H1 (cell line): ENCODE measurements around the gene CNFN. TPM values are rescaled to one million over a fixed set of nuclear protein-coding genes. Genes with fewer than 3 reads are reported as not detected.

Experiments
- CTCF ChIA-PET: fragments of 300-600 bp; sonication (Branson Sonifier 250); formaldehyde crosslinking; loops from one replicate; lab custom pipeline; 2021; ENCODE audit not compliant: partially characterized antibody; lab: Charles Lee
- POLR2A ChIA-PET: fragments of 300-600 bp; sonication (Branson Sonifier 250); formaldehyde crosslinking; loops from one replicate; lab custom pipeline; 2021; ENCODE audit warnings: inconsistent platforms; ENCODE audit not compliant: partially characterized antibody; lab: Charles Lee
- DNase-seq, 2 experiments: peaks; one replicate each; pipeline versions ENCODE4 v3.0.0 to v3.0.0-alpha.2; 2010 to 2022; ENCODE audit warnings: low spot score in 2 of 2, low read depth in 1 of 2, mixed read lengths in 1 of 2
- FAIRE-seq: peaks from 2 replicates; lab custom pipeline; 2011; peaks lifted over from hg19 to GRCh38; lab: Jason Lieb, UNC
- H2AFZ ChIP-seq: 2 replicates; pipeline ENCODE4 v1.8.1; 2012; ENCODE audit warnings: low read length, inconsistent platforms
- H2AK5ac ChIP-seq: 2 replicates; pipeline ENCODE4 v1.6.1; 2013; ENCODE audit warnings: low read depth, low read length
- H2BK120ac ChIP-seq: replicated peaks from 2 replicates; pipeline ENCODE3; 2013; ENCODE audit warnings: low read depth, low read length, inconsistent platforms
- H2BK12ac ChIP-seq: 2 replicates; pipeline ENCODE4 v1.6.1; 2013; ENCODE audit warnings: low read depth, low read length
- H2BK15ac ChIP-seq: 2 replicates; pipeline ENCODE4 v1.6.1; 2013; ENCODE audit warnings: low read length
- H2BK20ac ChIP-seq: 2 replicates; pipeline ENCODE4 v1.6.1; 2013; ENCODE audit warnings: low read length
- H2BK5ac ChIP-seq: 2 replicates; pipeline ENCODE4 v1.6.1; 2013; ENCODE audit warnings: low read depth, low read length
- H3K14ac ChIP-seq: 2 replicates; pipeline ENCODE4 v1.6.1; 2013; ENCODE audit warnings: inconsistent platforms; ENCODE audit not compliant: insufficient read length
- H3K18ac ChIP-seq: 2 replicates; pipeline ENCODE4 v1.6.1; 2013; ENCODE audit warnings: low read length; ENCODE audit errors: extremely low read depth
- H3K23ac ChIP-seq: 2 replicates; pipeline ENCODE4 v1.6.1; 2013; ENCODE audit warnings: inconsistent platforms; ENCODE audit not compliant: insufficient read length
- H3K23me2 ChIP-seq: 2 replicates; pipeline ENCODE4 v1.6.1; 2013; ENCODE audit warnings: low read depth, low read length
- H3K27ac ChIP-seq: 2 replicates; pipeline ENCODE4 v1.6.1; 2011; ENCODE audit warnings: low read depth, low read length, inconsistent platforms
- H3K27me3 ChIP-seq, 4 experiments: replicated peaks in 1 of 4; 1 replicate in 1 of 4; 2 replicates in 3 of 4; pipeline versions ENCODE4 v1.6.1 to v1.8.1; 2011 to 2013; ENCODE audit warnings: low read length in 3 of 4, mild to moderate bottlenecking in 3 of 4, inconsistent platforms in 2 of 4, mixed read lengths in 2 of 4, moderate library complexity in 1 of 4; ENCODE audit not compliant: control insufficient read depth in 3 of 4, insufficient read depth in 3 of 4; ENCODE audit errors: extremely low read depth in 1 of 4
- H3K36me3 ChIP-seq, 4 experiments: 2 replicates each; pipeline versions ENCODE4 v1.6.1 to v1.8.1; 2011 to 2013; ENCODE audit warnings: mild to moderate bottlenecking in 4 of 4, low read length in 3 of 4, moderate library complexity in 2 of 4, control low read depth in 1 of 4, inconsistent platforms in 1 of 4; ENCODE audit not compliant: insufficient read depth in 4 of 4, control insufficient read depth in 2 of 4
- H3K4ac ChIP-seq: replicated peaks from 2 replicates; pipeline ENCODE3; 2013; ENCODE audit warnings: low read length, low read depth, mixed read lengths, inconsistent platforms; ENCODE audit not compliant: insufficient read length
- H3K4me1 ChIP-seq, 4 experiments: replicated peaks in 1 of 4; 1 replicate in 1 of 4; 2 replicates in 3 of 4; pipeline versions ENCODE4 v1.6.1 to v1.8.1; 2011 to 2013; ENCODE audit warnings: low read length in 3 of 4, inconsistent platforms in 2 of 4, mixed read lengths in 1 of 4; ENCODE audit not compliant: insufficient read depth in 4 of 4, control insufficient read depth in 3 of 4
- H3K4me2 ChIP-seq, 2 experiments: 2 replicates each; pipeline versions ENCODE4 v1.6.1 to v1.8.1; 2011 to 2013; ENCODE audit warnings: low read depth in 2 of 2, low read length in 2 of 2, control low read depth in 1 of 2, inconsistent platforms in 1 of 2, mild to moderate bottlenecking in 1 of 2; ENCODE audit not compliant: insufficient read depth in 1 of 2
- H3K4me3 ChIP-seq, 4 experiments: fragments of 200-600, 300-600 bp in 1 of 4; sonication (generic), shearing (Covaris generic), sonication (Bioruptor Twin) in 1 of 4; 2 replicates each; pipeline versions ENCODE4 v1.5.1 to v1.8.1; 2011 to 2016; ENCODE audit warnings: low read length in 4 of 4, low read depth in 3 of 4, control low read depth in 2 of 4, inconsistent platforms in 2 of 4, mild to moderate bottlenecking in 2 of 4, mixed read lengths in 1 of 4, moderate library complexity in 1 of 4; ENCODE audit not compliant: insufficient read depth in 2 of 4; ENCODE audit errors: extremely low read depth in 1 of 4
- H3K56ac ChIP-seq: replicated peaks from 2 replicates; pipeline ENCODE3; 2013; ENCODE audit warnings: low read depth, mild to moderate bottlenecking, mixed read lengths, low read length, inconsistent platforms; ENCODE audit not compliant: insufficient read length
- H3K79me1 ChIP-seq: 2 replicates; pipeline ENCODE4 v1.6.1; 2013; ENCODE audit warnings: low read depth, low read length, control low read depth
- H3K79me2 ChIP-seq, 2 experiments: 2 replicates each; pipeline versions ENCODE4 v1.6.1 to v1.8.1; 2012 to 2013; ENCODE audit warnings: low read length in 2 of 2, mild to moderate bottlenecking in 2 of 2, inconsistent platforms in 1 of 2; ENCODE audit not compliant: insufficient read depth in 2 of 2, control insufficient read depth in 1 of 2
- H3K9ac ChIP-seq, 4 experiments: replicated peaks in 1 of 4; 1 replicate in 1 of 4; 2 replicates in 3 of 4; pipeline versions ENCODE4 v1.6.1 to v1.8.1; 2011 to 2013; ENCODE audit warnings: low read depth in 3 of 4, low read length in 3 of 4, control low read depth in 2 of 4, mild to moderate bottlenecking in 2 of 4, moderate library complexity in 2 of 4, inconsistent platforms in 1 of 4; ENCODE audit errors: extremely low read depth in 1 of 4
- H3K9me3 ChIP-seq, 2 experiments: 2 replicates each; pipeline versions ENCODE4 v1.6.1 to v1.8.1; 2012 to 2013; ENCODE audit warnings: mild to moderate bottlenecking in 2 of 2, moderate library complexity in 2 of 2, control low read depth in 1 of 2, inconsistent platforms in 1 of 2, low read depth in 1 of 2, low read length in 1 of 2, mixed read lengths in 1 of 2; ENCODE audit not compliant: insufficient read depth in 2 of 2
- H4K20me1 ChIP-seq, 2 experiments: replicated peaks in 1 of 2; 2 replicates each; pipeline versions ENCODE3 to v1.8.1; 2011 to 2013; ENCODE audit warnings: inconsistent platforms in 2 of 2, low read length in 2 of 2, mild to moderate bottlenecking in 1 of 2; ENCODE audit not compliant: insufficient read depth in 2 of 2, control insufficient read depth in 1 of 2
- H4K5ac ChIP-seq: 2 replicates; pipeline ENCODE4 v1.6.1; 2013; ENCODE audit warnings: low read length, low read depth, mixed read lengths, inconsistent platforms; ENCODE audit not compliant: insufficient read length
- H4K8ac ChIP-seq: 2 replicates; pipeline ENCODE4 v1.8.0; 2013; ENCODE audit warnings: mild to moderate bottlenecking, moderate library complexity, low read length, inconsistent platforms; ENCODE audit not compliant: insufficient read depth; ENCODE audit errors: extremely low read depth
- H4K91ac ChIP-seq: replicated peaks from 2 replicates; pipeline ENCODE3; 2013; ENCODE audit warnings: low read length, mixed read lengths, inconsistent platforms; ENCODE audit not compliant: insufficient read length
- BCL11A ChIP-seq, 2 experiments: IDR thresholded peaks; one replicate each; pipeline ENCODE4 v1.6.1; 2011; ENCODE audit warnings: low read depth in 2 of 2, low read length in 2 of 2, mild to moderate bottlenecking in 2 of 2
- CEBPB ChIP-seq: IDR thresholded peaks from 2 replicates; pipeline ENCODE4 v1.6.1; 2012; ENCODE audit warnings: low read depth, low read length
- NRF1 ChIP-seq: IDR thresholded peaks from 2 replicates; pipeline ENCODE4 v1.6.1; 2011; ENCODE audit warnings: mild to moderate bottlenecking, low read depth, low read length, improper control_type of control experiment
- POLR2AphosphoS5 ChIP-seq: IDR thresholded peaks from 2 replicates; pipeline ENCODE4 v1.6.1; 2011; ENCODE audit warnings: low read depth, low read length
- RAD21 ChIP-seq, 2 experiments: IDR thresholded peaks in 1 of 2; conservative IDR thresholded peaks in 1 of 2; 2 replicates each; pipeline ENCODE4 v1.6.1; 2011; ENCODE audit warnings: low read depth in 2 of 2, low read length in 2 of 2, improper control_type of control experiment in 1 of 2, inconsistent platforms in 1 of 2, mild to moderate bottlenecking in 1 of 2, moderate library complexity in 1 of 2
- RBBP5 ChIP-seq: IDR thresholded peaks from 2 replicates; pipeline ENCODE4 v1.7.1; 2012; ENCODE audit warnings: low read depth, mild to moderate bottlenecking, inconsistent platforms, low read length, moderate library complexity, borderline replicate concordance
- SIN3A ChIP-seq, 2 experiments: IDR thresholded peaks in 1 of 2; conservative IDR thresholded peaks in 1 of 2; 2 replicates each; pipeline ENCODE4 v1.6.1; 2011 to 2012; ENCODE audit warnings: low read length in 2 of 2, improper control_type of control experiment in 1 of 2, low read depth in 1 of 2, mild to moderate bottlenecking in 1 of 2
- TAF1 ChIP-seq: IDR thresholded peaks from 2 replicates; pipeline ENCODE4 v1.6.1; 2011; ENCODE audit warnings: mild to moderate bottlenecking, low read depth, low read length
- TAF7 ChIP-seq: optimal IDR thresholded peaks from 2 replicates; pipeline ENCODE3; 2011; ENCODE audit warnings: low read depth, mild to moderate bottlenecking, inconsistent platforms, low read length, moderate library complexity, borderline replicate concordance
- WGBS, 2 experiments: shearing (Covaris generic) in 1 of 2; methylation state at CpG; one replicate each; pipeline versions ENCODE4 v1.1.6 to v1.1.7; 2013 to 2015; ENCODE audit warnings: low lambda C conversion rate in 2 of 2, mixed read lengths in 2 of 2, inconsistent platforms in 1 of 2, low coverage in 1 of 2, missing lambda C conversion rate in 1 of 2; ENCODE audit not compliant: insufficient replicate concordance in 2 of 2, insufficient coverage in 1 of 2, insufficient read length in 1 of 2; ENCODE audit errors: extremely low coverage in 1 of 2, missing lambda C conversion rate in 1 of 2; 5-methylcytosine and 5-hydroxymethylcytosine counted together
- polyA plus RNA-seq, 7 experiments: library from polyadenylated mRNA; depleted of rRNA in 3 of 7; stranded (reverse) in 5 of 7; unstranded in 2 of 7; fragments of >200 nt in 5 of 7; fragments of 200-250 nt in 2 of 7; gene quantifications; 1 replicate in 5 of 7; 2 replicates in 1 of 7; 4 replicates in 1 of 7; pipeline versions ENCODE4 v1.2.1 to v1.2.3, GENCODE V29; 2011 to 2013; ENCODE audit warnings: missing spikeins in 2 of 7, mixed read lengths in 2 of 7
- total RNA-seq: library from RNA; stranded (reverse); fragmentation: NEBNext Ultra II Directional; extraction: Animal tissue kit (Norgen Biotek cat#: 25700); gene quantifications from 2 replicates; pipeline ENCODE4 v1.2.1, GENCODE V29; 2021
- TF ChIP-seq, protein P1 (sequence below), 3 experiments: IDR thresholded peaks; 1 replicate in 2 of 3; 2 replicates in 1 of 3; pipeline versions ENCODE4 v1.5.1 to v1.6.1; 2011; ENCODE audit warnings: low read length in 3 of 3, mild to moderate bottlenecking in 3 of 3, inconsistent platforms in 2 of 3, low read depth in 1 of 3, moderate library complexity in 1 of 3; ENCODE audit not compliant: insufficient read depth in 1 of 3; ENCODE audit errors: control extremely low read depth in 1 of 3

The CNFN gene
- total and polyA plus RNA-seq, 2 of the 8 experiments (the other 6 are each of a cell fraction or from before 2014, with no cell fraction given) = 8.9 to 31.5 TPM

DNA sequence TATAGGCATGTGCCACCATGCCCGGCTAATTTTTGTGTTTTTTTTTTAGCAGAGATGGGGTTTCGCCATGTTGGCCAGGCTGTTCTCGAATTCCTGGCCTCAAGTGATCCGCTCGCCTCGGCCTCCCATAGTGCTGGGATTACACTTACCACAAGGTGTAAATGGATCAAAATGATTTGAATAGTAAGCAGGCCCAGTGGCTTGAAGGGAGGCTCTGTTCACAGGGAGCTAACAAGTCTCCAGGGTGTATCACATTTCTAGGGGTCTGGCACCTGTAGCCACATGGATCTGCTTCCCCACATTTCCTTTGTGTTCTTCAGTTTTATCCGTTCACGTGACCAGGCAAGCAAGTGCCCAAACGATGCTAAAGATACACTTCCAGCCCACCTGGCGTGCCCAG, 13.5 kb upstream of the CNFN start:
- Histone ChIP-seq H2BK5ac (no peak overlapping the region), H4K91ac (no peak overlapping the region), H2AFZ (no peak overlapping the region), H4K5ac (no peak overlapping the region), H3K56ac (no peak overlapping the region), H3K4me2 (no peak overlapping the region; a peak in 1 of 4 replicates), H3K79me1 (peaks cover 4% of the 10 kb centered on the region; the same call in 1 of the 2 replicates), H3K14ac (no peak overlapping the region), H2BK20ac (no peak overlapping the region), H3K23me2 (peaks cover 13% of the 10 kb centered on the region; the same call in 1 of the 2 replicates), H3K27ac (no peak overlapping the region), H2BK12ac (no peak overlapping the region), H2AK5ac (no peak overlapping the region), H2BK15ac (no peak overlapping the region), H3K36me3 (no peaks in the 10 kb centered on the region; a peak in 1 of 8 replicates), H3K23ac (no peak overlapping the region), H3K4ac (no peak overlapping the region), H4K20me1 (peaks cover 13 to 29% of the 10 kb centered on the region in 2 experiments), H3K4me3 (no peak overlapping the region), H3K18ac (no peak overlapping the region), H3K27me3 (peaks cover 0 to 10% (median 5%) of the 10 kb centered on the region in 4 experiments; a peak in 5 of 7 replicates), H4K8ac (no peak overlapping the region), H3K9me3 (no peaks in the 10 kb centered on the region), H2BK120ac (no peak overlapping the region), H3K9ac (no peak overlapping the region; a peak in 1 of 7 replicates), H3K79me2 (no peaks in the 10 kb centered on the region), H3K4me1 (peaks cover 5 to 8% (median 7%) of the 10 kb centered on the region in 4 experiments; a peak in 6 of 7 replicates)
- POLR2A ChIA-PET = no interaction called here
- whole genome bisulfite sequencing, 2 experiments = 88% methylated on average over 9 of the region's 10 CpGs; no CpG with 5 or more reads in 1 of the 2 experiments
- CTCF ChIA-PET = interaction anchor here (1.2 to 1.4 kb wide), 3 partner anchors 15 to 37 kb away, joined by 3 to 5 read pairs (median 4); no protein-coding TSS in a partner anchor
- FAIRE-seq = no peak
- no peak for DNase-seq
- TF ChIP-seq RAD21 (IDR thresholded peaks at IDR 0.05 in 1 of 2, conservative IDR thresholded peaks at IDR 0.05 in 1 of 2; ENCODE audit: low read depth in 2 of 2, low read length in 2 of 2) (no peak), POLR2AphosphoS5 (no peak), TAF1 (no peak), SIN3A (conservative IDR thresholded peaks at IDR 0.05 in 1 of 2, IDR thresholded peaks at IDR 0.05 in 1 of 2; ENCODE audit: low read depth in 1 of 2, low read length in 2 of 2) (no peak), BCL11A (IDR thresholded peaks at IDR 0.05; ENCODE audit: low read depth in 2 of 2, low read length in 2 of 2) (no peak), NRF1 (no peak), CEBPB (no peak), RBBP5 (no peak), TAF7 (no peak)
- TF ChIP-seq, protein P1, sequence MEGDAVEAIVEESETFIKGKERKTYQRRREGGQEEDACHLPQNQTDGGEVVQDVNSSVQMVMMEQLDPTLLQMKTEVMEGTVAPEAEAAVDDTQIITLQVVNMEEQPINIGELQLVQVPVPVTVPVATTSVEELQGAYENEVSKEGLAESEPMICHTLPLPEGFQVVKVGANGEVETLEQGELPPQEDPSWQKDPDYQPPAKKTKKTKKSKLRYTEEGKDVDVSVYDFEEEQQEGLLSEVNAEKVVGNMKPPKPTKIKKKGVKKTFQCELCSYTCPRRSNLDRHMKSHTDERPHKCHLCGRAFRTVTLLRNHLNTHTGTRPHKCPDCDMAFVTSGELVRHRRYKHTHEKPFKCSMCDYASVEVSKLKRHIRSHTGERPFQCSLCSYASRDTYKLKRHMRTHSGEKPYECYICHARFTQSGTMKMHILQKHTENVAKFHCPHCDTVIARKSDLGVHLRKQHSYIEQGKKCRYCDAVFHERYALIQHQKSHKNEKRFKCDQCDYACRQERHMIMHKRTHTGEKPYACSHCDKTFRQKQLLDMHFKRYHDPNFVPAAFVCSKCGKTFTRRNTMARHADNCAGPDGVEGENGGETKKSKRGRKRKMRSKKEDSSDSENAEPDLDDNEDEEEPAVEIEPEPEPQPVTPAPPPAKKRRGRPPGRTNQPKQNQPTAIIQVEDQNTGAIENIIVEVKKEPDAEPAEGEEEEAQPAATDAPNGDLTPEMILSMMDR (IDR thresholded peaks at IDR 0.05; ENCODE audit: control extremely low read depth in 1 of 3, insufficient read depth in 1 of 3, low read depth in 1 of 3, low read length in 3 of 3) = no peak
